PC-3 (cell line): ENCODE data around the gene NXF3.

Source experiments
- CTCF ChIP-seq: fragments of 300-600 bp; sonication (generic); conservative IDR thresholded peaks from 2 replicates; pipeline ENCODE4 v1.5.1; 2017; ENCODE audit warnings: antibody characterized with exemption, low read depth, mild to moderate bottlenecking, low read length
- EZH2 ChIP-seq: fragments of 300-600 bp; sonication (generic); IDR thresholded peaks from one replicate; pipeline ENCODE4 v1.6.1; 2017; ENCODE audit warnings: antibody characterized with exemption, mild to moderate bottlenecking, low read length; ENCODE audit not compliant: unreplicated experiment
- EZH2phosphoT487 ChIP-seq: fragments of 300-600 bp; sonication (generic); IDR thresholded peaks from 2 replicates; pipeline ENCODE4 v1.6.1; 2018; ENCODE audit warnings: mild to moderate bottlenecking, antibody characterized with exemption, low read length, borderline replicate concordance

GRCh38 chrX:103063918-103064434, 29.0 kb downstream of the NXF3 start, which contains the start of gene BEX1:
- TF ChIP-seq EZH2phosphoT487 (no peak), CTCF (no peak), EZH2 (no peak)
